Glomerular endothelial cell (primary cell): Measurements from ENCODE around the gene TMEM236. TPM values are rescaled to one million over a fixed set of nuclear protein-coding genes. Genes with fewer than 3 reads are reported as not detected.
A peak's percentile ranks its signal among the peaks of the same experiment; 100 is the strongest.

Experiments
- DNase-seq: peaks from one replicate; pipeline ENCODE4 v3.0.0-alpha.2; 2011; ENCODE audit warnings: low read depth, low spot score; ENCODE audit errors: extremely low read depth
- total RNA-seq: library from RNA; depleted of rRNA; stranded (reverse); fragments of >200 nt; gene quantifications from 2 replicates; pipeline ENCODE4 v1.2.3, GENCODE V29; 2015

TMEM236 gene
- total RNA-seq, 1 donor from 2014 or later: 0.18 TPM

- DNase-seq: no peak
Measured at GRCh38 chr10:17740668-17741067, 11.3 kb upstream of the TMEM236 start.

- DNase-seq: peak; percentile 36
Measured at GRCh38 chr10:17742918-17743317, 9.1 kb upstream of the TMEM236 start.

DNA sequence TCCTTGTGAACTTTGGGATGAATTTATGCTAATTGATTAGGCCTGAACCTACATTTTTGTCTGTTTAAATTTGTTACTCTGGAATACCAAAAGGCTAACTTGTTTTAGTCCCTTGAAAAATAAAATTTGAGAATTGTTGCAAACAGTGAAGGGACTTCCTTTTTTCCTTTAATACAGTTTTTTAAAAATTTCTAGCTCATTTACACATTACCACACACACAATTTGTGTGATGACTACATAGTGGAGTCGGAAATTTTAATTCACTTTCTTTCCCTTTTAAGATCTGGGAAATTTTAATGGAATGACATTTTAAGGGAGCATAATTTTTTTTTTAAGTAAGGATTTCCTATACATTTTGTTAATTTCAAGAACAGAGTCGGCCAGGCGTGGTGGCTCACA lies 8.6 kb upstream of the TMEM236 start:
- no peak for DNase-seq

DNA sequence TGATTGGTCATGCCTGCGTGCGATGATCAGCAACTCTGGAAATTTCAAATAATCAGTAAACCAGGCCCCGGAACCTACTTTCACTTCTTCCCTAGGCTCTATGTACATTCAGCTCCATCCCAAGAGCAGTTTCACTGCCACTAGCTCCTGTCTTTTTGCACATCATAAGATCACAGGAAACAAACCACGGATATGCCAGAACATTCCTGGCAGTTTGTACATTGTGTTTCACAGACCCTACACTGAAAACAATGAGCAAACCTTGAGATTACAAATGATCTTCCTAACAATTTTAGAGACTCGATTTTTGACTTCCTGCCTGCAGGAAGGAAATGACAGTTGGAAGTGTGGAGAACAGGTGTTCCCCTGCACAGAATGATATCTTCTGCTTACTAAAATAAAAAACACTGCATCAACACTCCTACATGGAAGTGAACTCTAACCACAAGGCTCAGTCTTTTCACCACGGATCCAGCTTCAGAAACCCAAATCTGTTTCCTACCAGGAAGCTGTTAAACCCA lies 7.6 kb upstream of the TMEM236 start:
- DNase-seq: peak; percentile 65

DNA sequence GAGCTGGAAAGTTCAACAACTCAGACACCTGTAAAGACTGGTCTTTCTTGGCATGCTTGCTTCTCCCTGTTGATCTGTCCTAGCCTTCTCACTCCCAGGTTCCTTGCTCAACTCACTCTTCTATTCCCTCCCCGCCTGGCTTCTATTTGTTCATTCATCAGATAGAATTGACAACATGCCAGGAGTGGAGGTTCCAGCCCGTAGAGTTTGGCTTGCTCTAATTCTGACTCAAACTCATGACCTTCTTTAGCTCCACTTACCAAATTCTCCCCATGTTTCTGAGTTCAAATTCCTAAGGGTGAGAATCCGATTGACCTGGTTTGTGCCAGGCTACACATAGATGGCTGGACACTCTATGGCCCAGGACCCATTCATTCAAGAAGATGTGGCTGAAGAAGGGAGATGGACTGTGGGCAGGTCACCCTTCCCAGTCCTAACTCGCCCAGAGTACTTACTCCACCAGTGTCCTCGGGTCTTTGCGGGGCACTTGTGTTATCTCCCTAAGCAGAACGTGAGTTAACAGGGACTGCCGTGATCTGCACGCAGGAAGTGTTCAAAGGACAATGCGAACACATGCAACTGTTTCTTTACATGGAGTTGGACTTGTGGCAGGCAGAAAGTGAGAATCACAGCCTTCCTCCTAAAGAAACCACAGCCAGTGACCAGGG lies 4.0 kb upstream of the TMEM236 start:
- no peak for DNase-seq

- DNase-seq: no peak
Measured at GRCh38 chr10:17749890-17750289, 2.1 kb upstream of the TMEM236 start.

GRCh38 chr10:17756557-17757217 lies 4.7 kb downstream of the TMEM236 start:
- DNase-seq: no peak

- no peak for DNase-seq
Measured at GRCh38 chr10:17758200-17758599, 6.2 kb downstream of the TMEM236 start.

GRCh38 chr10:17758896-17759295 lies 6.9 kb downstream of the TMEM236 start:
- DNase-seq: no peak

- DNase-seq: no peak
Measured at GRCh38 chr10:17764142-17764541, 12.1 kb downstream of the TMEM236 start.

DNA sequence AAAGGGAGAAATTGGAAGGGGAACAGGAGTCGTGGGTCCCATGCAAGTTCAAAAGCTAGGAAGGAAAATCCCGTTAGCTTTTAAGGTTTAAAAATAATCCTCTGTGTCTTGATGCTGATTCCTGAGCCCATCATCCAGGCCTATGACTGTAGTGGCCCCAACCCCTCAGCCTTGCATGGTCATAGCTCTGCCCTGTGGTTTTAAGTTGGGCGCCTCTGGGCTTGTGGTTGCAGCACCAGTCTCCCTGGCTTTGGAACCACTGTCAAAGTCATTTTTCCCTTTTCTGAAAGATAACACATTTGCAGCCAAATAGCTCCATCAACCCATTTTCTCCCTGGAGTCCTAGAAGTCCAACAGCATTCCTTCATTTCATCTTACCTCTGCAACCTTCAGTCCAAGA lies 13.6 kb downstream of the TMEM236 start:
- no peak for DNase-seq

GRCh38 chr10:17766731-17767130 lies 14.7 kb downstream of the TMEM236 start:
- no peak for DNase-seq

- no peak for DNase-seq
Measured at GRCh38 chr10:17768496-17768895, 16.5 kb downstream of the TMEM236 start.

DNA sequence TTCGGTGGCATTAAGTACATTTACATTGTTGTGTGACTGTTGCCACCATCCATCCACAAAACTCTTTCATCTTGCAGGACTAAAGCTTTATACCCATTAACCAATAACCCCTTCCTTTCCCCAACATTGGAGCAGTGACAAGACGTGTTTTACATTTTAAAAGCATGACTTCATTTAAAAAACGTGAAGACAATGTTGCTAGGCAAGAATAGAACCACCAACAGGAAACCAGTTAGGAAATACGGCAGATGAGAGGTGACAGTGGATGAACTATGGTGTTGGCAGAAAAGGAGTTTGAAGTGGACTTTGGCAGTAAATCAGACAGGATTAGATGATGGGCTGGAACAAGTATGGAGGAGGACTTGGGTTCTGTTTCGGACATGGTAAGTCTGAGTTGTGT lies 17.0 kb downstream of the TMEM236 start:
- DNase-seq: peak; percentile 34

GRCh38 chr10:17771017-17771416 lies 19.0 kb downstream of the TMEM236 start:
- no peak for DNase-seq

DNA sequence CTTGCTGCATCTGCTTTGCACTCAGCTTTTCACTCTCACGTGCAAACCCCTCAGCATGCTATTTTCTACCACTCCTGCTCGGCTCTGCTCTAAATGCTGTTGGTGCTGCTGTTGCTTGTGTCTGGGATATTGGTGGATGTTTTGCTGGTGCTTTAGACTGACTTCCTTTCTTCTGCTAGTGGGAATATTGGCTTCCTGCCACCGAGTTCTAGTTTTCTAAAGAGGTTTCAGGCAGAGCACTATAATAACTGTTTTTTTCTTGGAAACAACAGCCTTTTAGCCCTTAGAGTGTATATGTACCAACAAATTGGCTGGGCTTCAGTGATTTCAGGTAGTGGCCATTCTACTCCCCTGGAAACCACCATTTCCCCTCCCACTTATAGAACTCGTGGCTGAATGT lies 27.8 kb downstream of the TMEM236 start:
- DNase-seq: no peak

GRCh38 chr10:17780727-17781126 lies 28.7 kb downstream of the TMEM236 start:
- no peak for DNase-seq

GRCh38 chr10:17781856-17782255 lies 29.9 kb downstream of the TMEM236 start:
- DNase-seq: no peak

DNA sequence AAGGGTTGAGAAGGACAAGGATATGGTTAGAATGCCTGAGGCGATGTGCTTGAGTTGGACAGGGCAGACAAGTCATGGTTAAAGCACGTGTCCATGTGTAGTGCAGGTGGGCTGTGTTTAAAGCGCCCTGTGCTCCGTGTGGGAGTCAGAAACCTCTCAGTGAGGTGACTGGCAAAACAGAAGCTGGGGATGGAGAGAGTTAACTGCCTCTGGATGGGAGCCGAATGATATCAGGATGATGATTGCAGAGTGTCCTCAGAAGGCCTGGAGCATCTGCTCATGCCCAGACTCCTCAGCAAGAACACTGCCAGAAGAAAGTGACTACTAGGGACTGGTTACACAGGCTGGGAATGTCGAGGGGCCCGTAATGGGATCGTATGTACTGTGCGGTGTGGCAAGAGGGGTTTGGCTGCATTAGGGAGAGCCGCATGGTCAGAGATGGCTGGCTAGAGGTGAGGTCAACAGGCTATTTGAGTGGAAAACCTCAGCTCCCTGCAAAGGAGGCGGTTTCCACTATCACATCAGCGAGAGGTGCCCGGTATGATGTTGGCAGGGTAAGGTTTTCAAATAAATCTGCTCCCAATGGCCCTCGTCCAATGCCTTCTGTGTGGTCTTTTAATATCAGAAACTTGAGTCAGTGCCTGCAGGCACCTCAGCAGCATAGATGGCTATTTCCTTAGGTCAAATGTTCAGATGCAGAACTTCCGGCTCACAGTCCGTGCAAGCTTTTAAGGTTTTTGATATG lies 31.1 kb downstream of the TMEM236 start:
- peak; percentile 90 for DNase-seq

DNA sequence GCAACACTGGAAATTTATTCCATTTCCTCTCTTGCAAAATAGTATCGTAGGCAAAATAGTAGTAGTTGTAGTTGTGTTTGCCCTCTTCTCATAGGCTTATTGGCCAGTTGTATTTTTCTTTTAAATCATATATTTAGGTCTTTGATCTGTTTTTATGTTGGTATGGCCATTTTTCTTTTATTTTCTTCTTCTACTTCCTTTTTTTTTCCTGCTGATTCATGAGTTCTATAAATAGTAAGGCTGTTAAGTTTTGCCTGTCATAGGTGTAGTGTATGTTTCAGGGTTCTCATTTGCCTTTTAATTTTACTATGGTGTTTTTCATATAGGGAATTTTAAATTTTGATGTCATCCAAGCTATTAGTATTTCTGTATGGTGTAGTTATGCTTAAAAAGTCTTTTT lies 31.8 kb downstream of the TMEM236 start:
- no peak for DNase-seq

- DNase-seq: no peak
Measured at GRCh38 chr10:17784688-17785087, 32.7 kb downstream of the TMEM236 start.
